ENCODE results near the gene UBN1.
"Not testable (repeated sequence)": the region's sequence is repeated elsewhere in the genome, so short reads cannot be mapped to it uniquely, and the experiment has no call there.

Gene UBN1

DNA sequence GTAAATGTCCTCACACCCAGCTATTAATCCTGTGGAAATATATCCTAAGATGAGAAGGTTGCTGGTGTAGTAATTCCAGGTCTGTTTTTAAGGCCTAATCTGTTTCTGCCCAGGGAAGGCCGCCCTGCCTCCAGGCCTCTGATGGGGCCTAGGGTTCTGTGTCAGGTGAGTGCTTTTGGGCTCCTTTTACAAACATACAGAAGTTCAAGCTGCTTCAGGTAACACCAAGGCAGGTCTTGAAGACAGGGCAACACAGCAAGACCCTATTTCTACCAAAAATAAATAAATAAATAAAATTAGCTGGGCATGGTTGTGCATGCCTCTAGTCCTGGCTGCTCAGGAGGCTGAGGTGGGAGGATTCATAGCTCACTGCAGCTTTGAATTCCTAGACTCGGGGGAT is 80.4 kb downstream of the UBN1 start:
- H3K36me3 Mint-ChIP-seq = peaks cover 5% of the 10 kb centered on the region
- H3K4me1 Mint-ChIP-seq (ENCODE audit: low read depth) = no peaks in the 10 kb centered on the region
- no peak overlapping the region for H3K4me3 Mint-ChIP-seq
- H3K27ac Mint-ChIP-seq = no peak overlapping the region
- H3K27me3 Mint-ChIP-seq = peaks cover 1% of the 10 kb centered on the region
- peaks cover 9% of the 10 kb centered on the region for H3K9me3 Mint-ChIP-seq (ENCODE audit: low read depth)

DNA sequence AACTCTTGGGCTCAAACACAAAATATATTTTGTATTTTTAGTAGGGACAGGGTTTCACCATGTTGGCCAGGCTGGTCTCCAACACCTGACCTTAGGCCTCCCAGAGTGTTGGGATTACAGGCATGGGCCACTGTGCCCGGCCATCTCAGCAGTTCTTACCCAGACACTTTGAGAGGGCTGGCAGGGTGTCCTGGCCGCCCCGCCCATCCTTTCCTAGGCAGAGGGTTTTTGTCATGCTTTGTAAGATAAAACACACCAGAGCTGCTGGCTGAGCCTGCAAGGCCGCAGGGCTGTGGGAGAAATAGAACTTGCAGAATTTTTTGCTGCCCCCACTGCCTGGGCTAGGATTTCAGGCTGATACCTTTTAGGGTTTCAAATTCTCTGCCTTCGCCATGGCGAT is 80.9 kb downstream of the UBN1 start:
- no peaks in the 10 kb centered on the region for H3K4me1 Mint-ChIP-seq (ENCODE audit: low read depth)

DNA sequence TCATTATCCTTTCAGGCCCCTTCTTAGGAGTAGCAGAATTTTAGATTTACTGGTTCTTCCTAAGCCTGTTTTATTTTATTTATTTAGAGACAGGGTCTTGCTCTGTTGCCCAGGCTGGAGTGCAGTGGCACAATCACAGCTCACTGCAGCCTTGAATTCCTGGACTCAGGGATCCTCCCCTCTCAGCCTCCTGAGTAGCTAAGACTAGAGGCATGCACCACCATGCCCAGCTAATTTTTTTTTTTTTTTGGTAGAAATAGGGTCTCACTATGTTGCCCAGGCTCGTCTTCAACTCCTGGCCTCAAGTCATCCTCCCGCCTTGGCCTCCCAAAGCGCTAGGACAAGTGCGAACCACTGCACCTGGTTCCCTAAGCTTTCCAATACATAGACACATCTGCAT is 82.3 kb downstream of the UBN1 start:
- not testable (repeated sequence) for H3K27ac Mint-ChIP-seq; H3K9me3 Mint-ChIP-seq (ENCODE audit: low read depth); H3K4me3 Mint-ChIP-seq; H3K36me3 Mint-ChIP-seq; H3K27me3 Mint-ChIP-seq; H3K4me1 Mint-ChIP-seq (ENCODE audit: low read depth)

More for the DNA sequence above, 80.9 kb downstream of the UBN1 start:
- no peak overlapping the region for H3K4me3 Mint-ChIP-seq
- H3K9me3 Mint-ChIP-seq (ENCODE audit: low read depth) = peaks cover 9% of the 10 kb centered on the region
- H3K36me3 Mint-ChIP-seq = peaks cover 5% of the 10 kb centered on the region
- H3K27ac Mint-ChIP-seq = no peak overlapping the region
- H3K27me3 Mint-ChIP-seq = peaks cover 1% of the 10 kb centered on the region

DNA sequence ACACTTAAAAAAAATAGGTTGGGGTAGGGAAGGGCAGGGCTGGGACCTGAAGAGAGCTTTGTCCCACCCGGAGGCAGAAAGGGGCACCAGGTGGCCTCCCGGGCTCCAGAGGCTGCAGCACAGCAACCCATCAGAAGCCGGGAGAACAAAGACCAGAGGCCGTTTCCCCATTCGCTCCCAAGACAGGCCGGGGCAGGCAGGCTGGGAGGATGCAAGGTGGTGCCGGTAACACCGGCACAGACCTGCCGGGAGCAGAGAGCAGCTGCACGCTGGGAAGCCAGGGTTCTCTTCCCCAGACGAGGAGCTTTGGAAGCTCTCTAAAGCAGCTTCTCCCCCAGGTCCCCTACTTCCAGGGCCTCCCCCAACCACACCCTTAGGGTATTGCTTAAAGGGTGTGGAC is 84.1 kb downstream of the UBN1 start:
- Mint-ChIP-seq H3K27ac (no peak overlapping the region), H3K27me3 (peaks cover 12% of the 10 kb centered on the region), H3K4me3 (no peak overlapping the region), H3K4me1 (ENCODE audit: low read depth) (no peaks in the 10 kb centered on the region), H3K36me3 (peaks cover 5% of the 10 kb centered on the region), H3K9me3 (ENCODE audit: low read depth) (peaks cover 4% of the 10 kb centered on the region)

Measured in activated naive CD8-positive, alpha-beta T cell (primary cell).